ENCODE results near the gene MPPED1. TPM values are rescaled to one million over a fixed set of nuclear protein-coding genes. Genes with fewer than 3 reads are reported as not detected.

The MPPED1 gene
- total RNA-seq, 1 donor from 2014 or later, result not detected

GRCh38 chr22:43377896-43378704 lies 33.7 kb upstream of the MPPED1 start:
- peaks cover 20% of the 10 kb centered on the region for H3K4me1 ChIP-seq (ENCODE audit: insufficient read depth, low read length)
- H3K4me2 ChIP-seq (ENCODE audit: low read length), result peak overlapping the region; percentile 39
- Mint-ChIP-seq H3K36me3 (ENCODE audit: low read depth, unreplicated experiment) (no peaks in the 10 kb centered on the region), H3K4me3 (ENCODE audit: unreplicated experiment) (no peak overlapping the region), H3K27ac (ENCODE audit: unreplicated experiment) (peak overlapping the region; percentile 21), H3K27me3 (ENCODE audit: low read depth, unreplicated experiment) (peaks cover 74% of the 10 kb centered on the region), H3K9me3 (ENCODE audit: unreplicated experiment) (peaks cover 11% of the 10 kb centered on the region), H3K4me1 (ENCODE audit: low read depth, unreplicated experiment) (peaks cover 11% of the 10 kb centered on the region)
- H4K20me1 ChIP-seq (ENCODE audit: insufficient read depth, low read length), result no peaks in the 10 kb centered on the region
- no peak for FAIRE-seq
- H3K27ac ChIP-seq (ENCODE audit: low read depth, low read length), result no peak overlapping the region
- H3K27me3 ChIP-seq (ENCODE audit: insufficient read depth, low read length), result peaks cover 14% of the 10 kb centered on the region
- peak; percentile 53 for DNase-seq (ENCODE audit: low read depth)
- no peak overlapping the region for H3K4me3 ChIP-seq (ENCODE audit: insufficient read depth, low read depth, low read length)
- H2AFZ ChIP-seq (ENCODE audit: low read depth, low read length), result no peak overlapping the region
- no peaks in the 10 kb centered on the region for H3K36me3 ChIP-seq (ENCODE audit: insufficient read depth, low read length)
- H3K9me3 ChIP-seq (ENCODE audit: insufficient read depth, low read depth, low read length), result peaks cover 2% of the 10 kb centered on the region
- H3K9ac ChIP-seq (ENCODE audit: low read length), result no peak overlapping the region
- TF ChIP-seq EZH2 (IDR thresholded peaks at IDR 0.05; ENCODE audit: insufficient read depth, low read length), result no peak
- no peak for TF ChIP-seq CTCF (IDR thresholded peaks at IDR 0.05; ENCODE audit: insufficient read depth, low read depth, low read length)
- H3K79me2 ChIP-seq (ENCODE audit: insufficient read depth, low read length), result no peaks in the 10 kb centered on the region

- no peaks in the 10 kb centered on the region for H3K36me3 Mint-ChIP-seq (ENCODE audit: low read depth, unreplicated experiment)
- no peak overlapping the region for H3K27ac Mint-ChIP-seq (ENCODE audit: unreplicated experiment)
- peaks cover 3% of the 10 kb centered on the region for H3K9me3 Mint-ChIP-seq (ENCODE audit: unreplicated experiment)
- H4K20me1 ChIP-seq (ENCODE audit: insufficient read depth, low read length), result no peaks in the 10 kb centered on the region
- H3K27me3 ChIP-seq (ENCODE audit: insufficient read depth, low read length), result peaks cover 22% of the 10 kb centered on the region
- H3K4me3 ChIP-seq (ENCODE audit: insufficient read depth, low read depth, low read length), result no peak overlapping the region
- no peaks in the 10 kb centered on the region for H3K79me2 ChIP-seq (ENCODE audit: insufficient read depth, low read length)
- H3K4me1 ChIP-seq (ENCODE audit: insufficient read depth, low read length), result peaks cover 18% of the 10 kb centered on the region
- FAIRE-seq, result no peak
- no peak overlapping the region for H3K9ac ChIP-seq (ENCODE audit: low read length)
- peaks cover 11% of the 10 kb centered on the region for H3K4me1 Mint-ChIP-seq (ENCODE audit: low read depth, unreplicated experiment)
- peaks cover 72% of the 10 kb centered on the region for H3K27me3 Mint-ChIP-seq (ENCODE audit: low read depth, unreplicated experiment)
- no peak overlapping the region for H3K4me3 Mint-ChIP-seq (ENCODE audit: unreplicated experiment)
- no peaks in the 10 kb centered on the region for H3K36me3 ChIP-seq (ENCODE audit: insufficient read depth, low read length)
- no peak overlapping the region for H3K27ac ChIP-seq (ENCODE audit: low read depth, low read length)
- no peak overlapping the region for H3K4me2 ChIP-seq (ENCODE audit: low read length)
- no peak overlapping the region for H2AFZ ChIP-seq (ENCODE audit: low read depth, low read length)
- no peaks in the 10 kb centered on the region for H3K9me3 ChIP-seq (ENCODE audit: insufficient read depth, low read depth, low read length)
- no peak for DNase-seq (ENCODE audit: low read depth)
- no peak for TF ChIP-seq CTCF (IDR thresholded peaks at IDR 0.05; ENCODE audit: insufficient read depth, low read depth, low read length)
- TF ChIP-seq EZH2 (IDR thresholded peaks at IDR 0.05; ENCODE audit: insufficient read depth, low read length), result no peak
Measured at GRCh38 chr22:43381693-43382092, 30.1 kb upstream of the MPPED1 start.

- H3K27me3 Mint-ChIP-seq (ENCODE audit: low read depth, unreplicated experiment), result peaks cover 80% of the 10 kb centered on the region
- H3K27ac ChIP-seq (ENCODE audit: low read depth, low read length), result no peak overlapping the region
- H3K9ac ChIP-seq (ENCODE audit: low read length), result no peak overlapping the region
- H3K4me1 ChIP-seq (ENCODE audit: insufficient read depth, low read length), result no peaks in the 10 kb centered on the region
- no peak overlapping the region for H2AFZ ChIP-seq (ENCODE audit: low read depth, low read length)
- no peaks in the 10 kb centered on the region for H3K79me2 ChIP-seq (ENCODE audit: insufficient read depth, low read length)
- H4K20me1 ChIP-seq (ENCODE audit: insufficient read depth, low read length), result no peaks in the 10 kb centered on the region
- H3K4me2 ChIP-seq (ENCODE audit: low read length), result no peak overlapping the region
- no peaks in the 10 kb centered on the region for H3K36me3 Mint-ChIP-seq (ENCODE audit: low read depth, unreplicated experiment)
- H3K27ac Mint-ChIP-seq (ENCODE audit: unreplicated experiment), result no peak overlapping the region
- peaks cover 18% of the 10 kb centered on the region for H3K27me3 ChIP-seq (ENCODE audit: insufficient read depth, low read length)
- FAIRE-seq (no peak), DNase-seq (ENCODE audit: low read depth) (no peak)
- H3K4me3 Mint-ChIP-seq (ENCODE audit: unreplicated experiment), result no peak overlapping the region
- no peaks in the 10 kb centered on the region for H3K4me1 Mint-ChIP-seq (ENCODE audit: low read depth, unreplicated experiment)
- peaks cover 3% of the 10 kb centered on the region for H3K9me3 Mint-ChIP-seq (ENCODE audit: unreplicated experiment)
- H3K36me3 ChIP-seq (ENCODE audit: insufficient read depth, low read length), result no peaks in the 10 kb centered on the region
- no peak for TF ChIP-seq EZH2 (IDR thresholded peaks at IDR 0.05; ENCODE audit: insufficient read depth, low read length)
- TF ChIP-seq CTCF (IDR thresholded peaks at IDR 0.05; ENCODE audit: insufficient read depth, low read depth, low read length), result no peak
- no peak overlapping the region for H3K4me3 ChIP-seq (ENCODE audit: insufficient read depth, low read depth, low read length)
- no peaks in the 10 kb centered on the region for H3K9me3 ChIP-seq (ENCODE audit: insufficient read depth, low read depth, low read length)
Measured at GRCh38 chr22:43384863-43385262, 27.0 kb upstream of the MPPED1 start.

All from astrocyte (in vitro differentiated cells and primary cell).